ENCODE results near the gene RAMP3.

- TF ChIP-seq MYC (IDR thresholded peaks at IDR 0.05; ENCODE audit: borderline replicate concordance, low read length): no peak
- TF ChIP-seq JUNB (IDR thresholded peaks at IDR 0.05): no peak
- TF ChIP-seq CTCF (IDR thresholded peaks at IDR 0.05): no peak
- TF ChIP-seq RCOR1 (IDR thresholded peaks at IDR 0.05; ENCODE audit: low read depth, low read length): no peak
- no peak for TF ChIP-seq MAX (IDR thresholded peaks at IDR 0.05)
- no peak for TF ChIP-seq MAZ (IDR thresholded peaks at IDR 0.05; ENCODE audit: borderline replicate concordance, low read depth, low read length)
- no peak for TF ChIP-seq ZFP36 (IDR thresholded peaks at IDR 0.05; ENCODE audit: borderline replicate concordance, partially characterized antibody)
- no peak for TF ChIP-seq ZNF302 (CRISPR knock-in tag; IDR thresholded peaks at IDR 0.05)
Observed at GRCh38 chr7:45119550-45119949, 38.0 kb upstream of the RAMP3 start.

All from A549 (cell line).